Fibroblast of pulmonary artery (primary cell): ENCODE measurements around the gene EIF5A.

ENCODE experiments used
- DNase-seq: peaks from one replicate; pipeline ENCODE4 v3.0.0-alpha.2; 2010; ENCODE audit warnings: low read depth
- H3K4me3 ChIP-seq: replicated peaks from 2 replicates; pipeline ENCODE4 v1.5.1; 2011; ENCODE audit warnings: low read depth, mild to moderate bottlenecking, control low read depth, low read length, moderate library complexity
- TF ChIP-seq, protein P1 (sequence below): IDR thresholded peaks from 2 replicates; pipeline ENCODE4 v1.5.1; 2011; ENCODE audit warnings: mild to moderate bottlenecking, control low read depth, low read length, inconsistent platforms; ENCODE audit errors: missing control alignments

EIF5A gene

DNA sequence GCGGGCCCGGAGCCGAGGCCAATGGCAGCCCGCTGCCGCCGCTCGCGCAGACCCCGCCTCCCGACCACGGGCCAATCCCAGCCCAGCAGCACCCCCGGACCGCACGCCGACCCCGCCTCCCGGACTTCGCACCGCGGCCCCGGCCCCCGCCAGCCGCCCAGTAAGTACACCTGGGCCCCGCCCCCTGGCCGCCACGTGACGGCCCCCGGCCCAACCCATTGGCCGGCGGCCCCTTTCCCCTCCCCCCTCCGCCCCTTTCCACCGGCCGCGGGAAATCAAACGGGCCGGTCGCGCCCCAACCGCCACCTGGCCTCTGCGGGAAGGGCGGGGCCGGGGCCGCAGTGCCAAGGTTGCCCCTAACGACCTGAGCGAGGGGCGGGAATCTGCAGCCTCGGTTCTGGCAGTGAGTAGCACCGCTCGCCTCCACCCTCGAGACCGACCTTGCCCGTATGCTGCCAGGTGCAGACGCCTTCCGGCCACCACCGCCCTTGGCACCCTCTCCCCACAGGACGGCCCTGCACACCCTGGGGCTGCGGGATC, 12.7 kb upstream of the EIF5A start, which contains the start of gene YBX2:
Gene YBX2 (minus strand): TSS at position 26 of the 540 bp plus-strand sequence. CDS start 139 bp downstream, outside the sequence.
- no peak for DNase-seq
- TF ChIP-seq, protein P1, sequence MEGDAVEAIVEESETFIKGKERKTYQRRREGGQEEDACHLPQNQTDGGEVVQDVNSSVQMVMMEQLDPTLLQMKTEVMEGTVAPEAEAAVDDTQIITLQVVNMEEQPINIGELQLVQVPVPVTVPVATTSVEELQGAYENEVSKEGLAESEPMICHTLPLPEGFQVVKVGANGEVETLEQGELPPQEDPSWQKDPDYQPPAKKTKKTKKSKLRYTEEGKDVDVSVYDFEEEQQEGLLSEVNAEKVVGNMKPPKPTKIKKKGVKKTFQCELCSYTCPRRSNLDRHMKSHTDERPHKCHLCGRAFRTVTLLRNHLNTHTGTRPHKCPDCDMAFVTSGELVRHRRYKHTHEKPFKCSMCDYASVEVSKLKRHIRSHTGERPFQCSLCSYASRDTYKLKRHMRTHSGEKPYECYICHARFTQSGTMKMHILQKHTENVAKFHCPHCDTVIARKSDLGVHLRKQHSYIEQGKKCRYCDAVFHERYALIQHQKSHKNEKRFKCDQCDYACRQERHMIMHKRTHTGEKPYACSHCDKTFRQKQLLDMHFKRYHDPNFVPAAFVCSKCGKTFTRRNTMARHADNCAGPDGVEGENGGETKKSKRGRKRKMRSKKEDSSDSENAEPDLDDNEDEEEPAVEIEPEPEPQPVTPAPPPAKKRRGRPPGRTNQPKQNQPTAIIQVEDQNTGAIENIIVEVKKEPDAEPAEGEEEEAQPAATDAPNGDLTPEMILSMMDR, result no peak
- no peak within 1 kb of the TSS for H3K4me3 ChIP-seq

GRCh38 chr17:7295230-7296180, 11.9 kb upstream of the EIF5A start:
- DNase-seq, result no peak
- TF ChIP-seq, protein P1, result no peak
- no peak overlapping the region for H3K4me3 ChIP-seq

DNA sequence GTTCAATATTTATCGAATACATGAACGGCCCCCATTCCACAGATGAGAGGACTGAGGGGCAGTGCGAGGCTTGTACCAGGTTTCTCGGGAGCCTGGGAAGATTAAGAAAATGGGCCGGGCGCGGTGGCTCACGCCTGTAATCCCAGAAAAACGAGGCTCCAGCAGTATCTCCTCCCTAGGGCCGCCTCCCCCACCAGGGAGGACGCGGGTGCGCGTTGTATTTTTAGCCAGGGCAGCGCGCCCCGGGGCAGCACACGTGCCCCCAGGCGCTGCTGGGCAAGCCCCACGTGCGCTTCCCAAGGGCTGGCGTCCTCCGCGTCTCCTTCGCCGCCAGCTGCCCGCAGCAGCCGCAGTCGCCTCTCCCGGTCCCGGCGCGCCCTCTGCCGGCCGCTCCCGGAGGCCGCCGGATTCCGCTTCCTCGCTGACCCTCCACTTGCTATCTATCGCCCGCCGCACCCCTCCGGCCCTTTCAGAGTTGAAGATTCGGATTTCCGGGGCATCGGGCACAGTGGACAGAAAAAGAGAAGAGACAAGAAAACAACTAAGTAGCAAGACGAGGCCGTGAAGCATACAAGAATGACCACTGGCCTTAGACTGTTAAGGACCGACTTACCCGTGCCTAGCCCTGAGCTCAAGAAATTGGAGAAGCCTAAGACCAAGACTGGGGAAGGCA, 11.1 kb upstream of the EIF5A start:
- no peak overlapping the region for H3K4me3 ChIP-seq
- DNase-seq, result peak; percentile 82
- TF ChIP-seq, protein P1, result peak; percentile 47

- DNase-seq, result no peak
- H3K4me3 ChIP-seq, result no peak overlapping the region
- TF ChIP-seq, protein P1, result no peak
Observed at GRCh38 chr17:7304179-7304578, 3.2 kb upstream of the EIF5A start.

GRCh38 chr17:7307686-7308624, 527 bp downstream of the EIF5A start:
- H3K4me3 ChIP-seq, result peak overlapping the region; percentile 97
- TF ChIP-seq, protein P1, result no peak
- peak; percentile 35 for DNase-seq
